Thoracic aorta (tissue), 2 donors: ENCODE data around the gene MEGF11. TPM values are rescaled to one million over a fixed set of nuclear protein-coding genes. Genes with fewer than 3 reads are reported as not detected.

Source experiments
- ATAC-seq: fragments of 150-250 bp; one replicate; pipeline ENCODE4 v1.8.0; 2017; ENCODE audit warnings: low read depth; ENCODE audit not compliant: insufficient number of reproducible peaks, low FRiP score
- DNase-seq: peaks from one replicate; pipeline ENCODE4 v3.0.0-alpha.2; 2020; ENCODE audit warnings: low spot score
- H3K27ac ChIP-seq, 2 donors: fragments of 200-600 bp; sonication (generic); 1 replicate in 1 of 2; 2 replicates in 1 of 2; pipeline ENCODE4 v1.5.1; 2016; ENCODE audit warnings: mild to moderate bottlenecking in 2 of 2, moderate library complexity in 2 of 2
- H3K27me3 ChIP-seq: fragments of 200-600 bp; sonication (generic); replicated peaks from 2 replicates; pipeline ENCODE4 v1.6.0; 2016; ENCODE audit warnings: mild to moderate bottlenecking; ENCODE audit not compliant: insufficient read depth
- H3K36me3 ChIP-seq: fragments of 200-600 bp; sonication (generic); one replicate; pipeline ENCODE4 v1.5.1; 2016
- H3K4me1 ChIP-seq, 2 donors: fragments of 200-600 bp; sonication (generic); 1 replicate in 1 of 2; 2 replicates in 1 of 2; pipeline versions ENCODE4 v1.5.1 to v1.6.0; 2016; ENCODE audit warnings: low read depth in 2 of 2, mild to moderate bottlenecking in 1 of 2; ENCODE audit not compliant: control insufficient read depth in 1 of 2
- H3K4me3 ChIP-seq: fragments of 200-600 bp; sonication (generic); 2 replicates; pipeline ENCODE4 v1.5.1; 2016; ENCODE audit warnings: mild to moderate bottlenecking
- H3K9me3 ChIP-seq: fragments of 200-600 bp; sonication (generic); 2 replicates; pipeline ENCODE4 v1.5.1; 2016
- CTCF ChIP-seq: fragments of 200-600 bp; sonication (generic); IDR thresholded peaks from one replicate; pipeline ENCODE4 v1.5.1; 2019; ENCODE audit warnings: antibody characterized with exemption
- total RNA-seq, 2 donors: library from RNA; depleted of rRNA; stranded (reverse); fragments of >200 nt; gene quantifications; one replicate each; pipeline versions ENCODE4 v1.1.0 to v1.2.3, GENCODE V29; 2016

Gene MEGF11
- total RNA-seq, 2 donors from 2014 or later = not detected

GRCh38 chr15:66144978-66145725 lies 108.4 kb downstream of the MEGF11 start:
- no peak for ATAC-seq

GRCh38 chr15:66142285-66142684 lies 111.3 kb downstream of the MEGF11 start:
- no peaks in the 10 kb centered on the region for H3K4me1 ChIP-seq
- no peak overlapping the region for H3K4me3 ChIP-seq
- H3K36me3 ChIP-seq = no peaks in the 10 kb centered on the region
- no peak for TF ChIP-seq CTCF
- ATAC-seq (no peak), DNase-seq (no peak)
- H3K27me3 ChIP-seq = no peaks in the 10 kb centered on the region
- no peak overlapping the region for H3K27ac ChIP-seq
- no peaks in the 10 kb centered on the region for H3K9me3 ChIP-seq

More at GRCh38 chr15:66144978-66145725, 108.4 kb downstream of the MEGF11 start:
- Histone ChIP-seq H3K27ac (no peak overlapping the region), H3K27me3 (no peaks in the 10 kb centered on the region), H3K9me3 (no peaks in the 10 kb centered on the region), H3K36me3 (no peaks in the 10 kb centered on the region), H3K4me3 (no peak overlapping the region), H3K4me1 (no peaks in the 10 kb centered on the region)
- no peak for DNase-seq
- TF ChIP-seq CTCF = no peak

- DNase-seq = no peak
- no peak overlapping the region for H3K27ac ChIP-seq
- H3K27me3 ChIP-seq = no peaks in the 10 kb centered on the region
Measured at GRCh38 chr15:66139591-66140207, 113.9 kb downstream of the MEGF11 start.

GRCh38 chr15:66138892-66139590 lies 114.5 kb downstream of the MEGF11 start:
- DNase-seq (no peak), ATAC-seq (no peak)
- Histone ChIP-seq H3K36me3 (no peaks in the 10 kb centered on the region), H3K4me1 (no peaks in the 10 kb centered on the region), H3K27me3 (no peaks in the 10 kb centered on the region), H3K27ac (no peak overlapping the region), H3K9me3 (no peaks in the 10 kb centered on the region), H3K4me3 (no peak overlapping the region)
- TF ChIP-seq CTCF = no peak

More at GRCh38 chr15:66139591-66140207, 113.9 kb downstream of the MEGF11 start:
- no peak for ATAC-seq
- Histone ChIP-seq H3K9me3 (no peaks in the 10 kb centered on the region), H3K4me1 (no peaks in the 10 kb centered on the region), H3K4me3 (no peak overlapping the region), H3K36me3 (no peaks in the 10 kb centered on the region)
- TF ChIP-seq CTCF = no peak
